Retinal pigment epithelial cell (primary cell): Measurements from ENCODE around the gene DMXL2.
"Not testable (repeated sequence)": the region's sequence is repeated elsewhere in the genome, so short reads cannot be mapped to it uniquely, and the experiment has no call there.

Source experiments
- DNase-seq: peaks from one replicate; pipeline ENCODE4 v3.0.0-alpha.2; 2010; ENCODE audit warnings: low read depth
- H3K4me3 ChIP-seq: 2 replicates; pipeline ENCODE4 v1.5.1; 2011; ENCODE audit warnings: mild to moderate bottlenecking, low read length, control low read depth, moderate library complexity
- CTCF ChIP-seq: conservative IDR thresholded peaks from 2 replicates; pipeline ENCODE4 v1.5.1; 2011; ENCODE audit warnings: low read depth, low read length, control low read depth, inconsistent platforms

Gene DMXL2

GRCh38 chr15:51613951-51614350, 8.6 kb downstream of the DMXL2 start:
- no peak overlapping the region for H3K4me3 ChIP-seq
- TF ChIP-seq CTCF, result no peak
- no peak for DNase-seq

- not testable (repeated sequence) for H3K4me3 ChIP-seq, DNase-seq
These were observed 9.9 kb downstream of the DMXL2 start for GRCh38 chr15:51612669-51613068.

- H3K4me3 ChIP-seq, DNase-seq: not testable (repeated sequence)
These were observed 19.1 kb downstream of the DMXL2 start for GRCh38 chr15:51603462-51603948.

GRCh38 chr15:51603002-51603401, 19.6 kb downstream of the DMXL2 start:
- no peak for TF ChIP-seq CTCF
- no peak for DNase-seq
- H3K4me3 ChIP-seq, result no peak overlapping the region

- DNase-seq, result no peak
- no peak for TF ChIP-seq CTCF
- no peak overlapping the region for H3K4me3 ChIP-seq
These were observed 20.1 kb downstream of the DMXL2 start for GRCh38 chr15:51602484-51602883.

GRCh38 chr15:51601801-51602200, 20.8 kb downstream of the DMXL2 start:
- TF ChIP-seq CTCF, result no peak
- no peak overlapping the region for H3K4me3 ChIP-seq

GRCh38 chr15:51600114-51600513, 22.5 kb downstream of the DMXL2 start:
- H3K4me3 ChIP-seq, result no peak overlapping the region
- no peak for TF ChIP-seq CTCF
- DNase-seq, result no peak

More at GRCh38 chr15:51601801-51602200, 20.8 kb downstream of the DMXL2 start:
- DNase-seq, result no peak

GRCh38 chr15:51589881-51590568, 32.5 kb downstream of the DMXL2 start:
- no peak for DNase-seq
- no peak overlapping the region for H3K4me3 ChIP-seq
- no peak for TF ChIP-seq CTCF
